Nephron (organoid): Measurements from ENCODE around the gene PTPRM.

ENCODE experiments used
- H3K27ac Mint-ChIP-seq, 3 experiments: 2 replicates each; pipeline ENCODE4 v1.8.0; 2020; ENCODE audit warnings: mixed read lengths in 3 of 3, mild to moderate bottlenecking in 2 of 3, moderate library complexity in 1 of 3
- H3K27me3 Mint-ChIP-seq: 2 replicates; pipeline ENCODE4 v1.8.0; 2021; ENCODE audit warnings: low read depth, mild to moderate bottlenecking, moderate library complexity, mixed read lengths
- H3K36me3 Mint-ChIP-seq: 2 replicates; pipeline ENCODE4 v1.8.0; 2020; ENCODE audit warnings: low read depth, mixed read lengths
- H3K4me1 Mint-ChIP-seq: 2 replicates; pipeline ENCODE4 v1.8.0; 2020; ENCODE audit warnings: mixed read lengths
- H3K4me3 Mint-ChIP-seq, 3 experiments: 2 replicates each; pipeline ENCODE4 v1.8.0; 2020; ENCODE audit warnings: mild to moderate bottlenecking in 3 of 3, mixed read lengths in 3 of 3, moderate library complexity in 2 of 3
- H3K9me3 Mint-ChIP-seq: 2 replicates; pipeline ENCODE4 v1.8.0; 2020; ENCODE audit warnings: mixed read lengths
- TF ChIP-seq, protein P1 (sequence below), 3 experiments: fragments of 200-600 bp; sonication (generic); IDR thresholded peaks; one replicate each; pipeline ENCODE4 v1.5.0; 2021; ENCODE audit warnings: antibody characterized with exemption in 3 of 3; ENCODE audit not compliant: unreplicated experiment in 3 of 3

Gene PTPRM

GRCh38 chr18:8380006-8380405, 812.9 kb downstream of the PTPRM start:
- no peaks in the 10 kb centered on the region for H3K27me3 Mint-ChIP-seq
- no peak overlapping the region for H3K27ac Mint-ChIP-seq
- TF ChIP-seq, protein P1, sequence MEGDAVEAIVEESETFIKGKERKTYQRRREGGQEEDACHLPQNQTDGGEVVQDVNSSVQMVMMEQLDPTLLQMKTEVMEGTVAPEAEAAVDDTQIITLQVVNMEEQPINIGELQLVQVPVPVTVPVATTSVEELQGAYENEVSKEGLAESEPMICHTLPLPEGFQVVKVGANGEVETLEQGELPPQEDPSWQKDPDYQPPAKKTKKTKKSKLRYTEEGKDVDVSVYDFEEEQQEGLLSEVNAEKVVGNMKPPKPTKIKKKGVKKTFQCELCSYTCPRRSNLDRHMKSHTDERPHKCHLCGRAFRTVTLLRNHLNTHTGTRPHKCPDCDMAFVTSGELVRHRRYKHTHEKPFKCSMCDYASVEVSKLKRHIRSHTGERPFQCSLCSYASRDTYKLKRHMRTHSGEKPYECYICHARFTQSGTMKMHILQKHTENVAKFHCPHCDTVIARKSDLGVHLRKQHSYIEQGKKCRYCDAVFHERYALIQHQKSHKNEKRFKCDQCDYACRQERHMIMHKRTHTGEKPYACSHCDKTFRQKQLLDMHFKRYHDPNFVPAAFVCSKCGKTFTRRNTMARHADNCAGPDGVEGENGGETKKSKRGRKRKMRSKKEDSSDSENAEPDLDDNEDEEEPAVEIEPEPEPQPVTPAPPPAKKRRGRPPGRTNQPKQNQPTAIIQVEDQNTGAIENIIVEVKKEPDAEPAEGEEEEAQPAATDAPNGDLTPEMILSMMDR (IDR thresholded peaks at IDR 0.05; ENCODE audit: unreplicated experiment in 3 of 3) = no peak
- peaks cover 25% of the 10 kb centered on the region for H3K36me3 Mint-ChIP-seq
- no peaks in the 10 kb centered on the region for H3K9me3 Mint-ChIP-seq
- peaks cover 14% of the 10 kb centered on the region for H3K4me1 Mint-ChIP-seq
- no peak overlapping the region for H3K4me3 Mint-ChIP-seq

DNA sequence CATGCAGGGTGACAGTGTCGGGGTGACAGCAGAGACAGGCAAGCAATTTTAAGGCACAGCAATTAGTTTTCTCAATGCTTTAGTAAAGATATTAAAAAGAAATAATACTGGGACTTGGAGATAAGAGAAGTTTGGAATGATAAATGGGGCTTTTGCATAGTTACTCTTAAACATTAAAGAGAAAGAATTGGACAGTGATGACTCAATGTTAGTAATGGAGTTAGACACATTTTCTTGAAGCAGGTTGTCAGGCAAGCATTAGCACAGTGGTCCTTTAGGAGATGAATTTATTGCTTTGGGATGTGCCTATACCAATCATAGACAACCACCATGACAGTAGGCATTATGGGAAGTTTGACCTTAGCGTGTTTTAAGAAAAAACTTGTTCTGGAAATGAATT, 813.8 kb downstream of the PTPRM start:
- Mint-ChIP-seq H3K4me1 (peaks cover 14% of the 10 kb centered on the region), H3K36me3 (peaks cover 34% of the 10 kb centered on the region), H3K27ac (no peak overlapping the region), H3K9me3 (no peaks in the 10 kb centered on the region), H3K4me3 (no peak overlapping the region), H3K27me3 (no peaks in the 10 kb centered on the region)
- TF ChIP-seq, protein P1 (IDR thresholded peaks at IDR 0.05; ENCODE audit: unreplicated experiment in 3 of 3) = no peak

GRCh38 chr18:8381821-8382459, 814.8 kb downstream of the PTPRM start:
- Mint-ChIP-seq H3K4me1 (peaks cover 14% of the 10 kb centered on the region), H3K4me3 (no peak overlapping the region), H3K27ac (no peak overlapping the region), H3K36me3 (peaks cover 42% of the 10 kb centered on the region), H3K9me3 (no peaks in the 10 kb centered on the region), H3K27me3 (no peaks in the 10 kb centered on the region)
- TF ChIP-seq, protein P1 (IDR thresholded peaks at IDR 0.05; ENCODE audit: unreplicated experiment in 3 of 3) = no peak

- no peak overlapping the region for H3K27ac Mint-ChIP-seq
- TF ChIP-seq, protein P1 (IDR thresholded peaks at IDR 0.05; ENCODE audit: unreplicated experiment in 3 of 3) = no peak
- peaks cover 62% of the 10 kb centered on the region for H3K36me3 Mint-ChIP-seq
- H3K9me3 Mint-ChIP-seq = no peaks in the 10 kb centered on the region
- H3K4me3 Mint-ChIP-seq = no peak overlapping the region
- H3K4me1 Mint-ChIP-seq = peaks cover 10% of the 10 kb centered on the region
- no peaks in the 10 kb centered on the region for H3K27me3 Mint-ChIP-seq
Measured at GRCh38 chr18:8385400-8385799, 818.3 kb downstream of the PTPRM start.

DNA sequence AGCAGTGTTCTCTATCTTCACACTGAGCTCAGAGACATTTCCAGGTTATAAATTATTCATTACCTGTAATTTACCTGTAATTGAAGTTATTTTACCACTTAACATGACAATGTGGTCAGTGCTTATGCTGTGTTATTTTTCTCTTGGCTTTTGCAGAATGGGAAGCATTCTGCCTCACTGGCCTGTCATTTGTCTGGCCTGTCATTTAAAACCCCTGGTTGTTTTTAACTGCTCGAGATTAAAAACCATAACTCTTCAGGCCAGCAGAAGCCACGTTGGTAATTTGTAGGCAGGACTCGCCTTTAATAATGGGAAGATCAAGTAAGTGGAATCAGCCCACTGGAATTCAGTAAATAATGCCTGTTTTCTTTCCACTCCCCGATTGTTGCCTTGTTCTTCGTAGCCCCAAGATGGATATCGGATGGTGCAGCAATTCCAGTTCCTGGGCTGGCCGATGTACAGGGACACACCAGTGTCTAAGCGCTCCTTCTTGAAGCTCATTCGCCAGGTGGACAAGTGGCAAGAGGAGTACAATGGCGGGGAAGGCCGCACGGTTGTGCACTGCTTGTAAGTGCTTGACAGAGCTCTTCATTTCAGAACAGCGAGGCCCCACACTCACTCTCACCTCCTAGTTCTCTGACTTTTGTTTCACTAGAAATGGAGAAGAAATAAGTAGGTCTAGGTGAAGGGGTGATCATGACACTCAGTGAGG, 819.7 kb downstream of the PTPRM start:
- no peaks in the 10 kb centered on the region for H3K9me3 Mint-ChIP-seq
- H3K27me3 Mint-ChIP-seq = no peaks in the 10 kb centered on the region
- TF ChIP-seq, protein P1 (IDR thresholded peaks at IDR 0.05; ENCODE audit: unreplicated experiment in 3 of 3) = no peak
- H3K27ac Mint-ChIP-seq = no peak overlapping the region
- peaks cover 4% of the 10 kb centered on the region for H3K4me1 Mint-ChIP-seq
- peaks cover 59% of the 10 kb centered on the region for H3K36me3 Mint-ChIP-seq
- no peak overlapping the region for H3K4me3 Mint-ChIP-seq
